ENCODE results near the gene SEC62.
"Not testable (repeated sequence)": the region's sequence is repeated elsewhere in the genome, so short reads cannot be mapped to it uniquely, and the experiment has no call there.

SEC62 gene

GRCh38 chr3:169968224-169968885, 1.7 kb downstream of the SEC62 start:
- DNase-seq = no peak

- DNase-seq = no peak
Observed at GRCh38 chr3:169969174-169970095, 2.8 kb downstream of the SEC62 start.

- no peak for DNase-seq
Observed at GRCh38 chr3:169970847-169971246, 4.2 kb downstream of the SEC62 start.

GRCh38 chr3:169971522-169971921, 4.9 kb downstream of the SEC62 start:
- DNase-seq = no peak

GRCh38 chr3:169980055-169980454, 13.4 kb downstream of the SEC62 start:
- DNase-seq = no peak

- DNase-seq = no peak
Observed at GRCh38 chr3:169984292-169984691, 17.7 kb downstream of the SEC62 start.

GRCh38 chr3:169990431-169990830, 23.8 kb downstream of the SEC62 start:
- DNase-seq = no peak

GRCh38 chr3:169992156-169992555, 25.5 kb downstream of the SEC62 start:
- no peak for DNase-seq

- no peak for DNase-seq
Observed at GRCh38 chr3:169992781-169993180, 26.2 kb downstream of the SEC62 start.

- DNase-seq = no peak
Observed at GRCh38 chr3:169993761-169994160, 27.2 kb downstream of the SEC62 start.

GRCh38 chr3:169996063-169996462, 29.5 kb downstream of the SEC62 start:
- DNase-seq = no peak

- no peak for DNase-seq
Observed at GRCh38 chr3:169998668-169999131, 32.1 kb downstream of the SEC62 start.

GRCh38 chr3:169999433-169999832, 32.8 kb downstream of the SEC62 start:
- DNase-seq = no peak

GRCh38 chr3:170000051-170000450, 33.4 kb downstream of the SEC62 start:
- no peak for DNase-seq

- no peak for DNase-seq
Observed at GRCh38 chr3:170002231-170002630, 35.6 kb downstream of the SEC62 start.

GRCh38 chr3:170002879-170003278, 36.3 kb downstream of the SEC62 start:
- DNase-seq = no peak

- no peak for DNase-seq
Observed at GRCh38 chr3:170003881-170004356, 37.3 kb downstream of the SEC62 start.

GRCh38 chr3:170007031-170007663, 40.5 kb downstream of the SEC62 start:
- no peak for DNase-seq

- DNase-seq = no peak
Observed at GRCh38 chr3:170010498-170010897, 43.9 kb downstream of the SEC62 start.

GRCh38 chr3:170012683-170013400, 46.2 kb downstream of the SEC62 start:
- peak; percentile 74 for DNase-seq

GRCh38 chr3:170016057-170016456, 49.5 kb downstream of the SEC62 start:
- DNase-seq = no peak

- not testable (repeated sequence) for DNase-seq
Observed at GRCh38 chr3:170019306-170019705, 52.7 kb downstream of the SEC62 start.

- no peak for DNase-seq
Observed at GRCh38 chr3:170021083-170021482, 54.5 kb downstream of the SEC62 start.
